Measurements from ENCODE around the gene SPHK1.

- TF ChIP-seq CTCF (IDR thresholded peaks at IDR 0.05) (peak in 1 of 3 donors; percentile 8), POLR2A (IDR thresholded peaks at IDR 0.05) (no peak)
Measured at GRCh38 chr17:76383546-76384221, 725 bp upstream of the SPHK1 start.

Data from lower leg skin (tissue), 3 donors.